WERI-Rb-1 (cell line): ENCODE measurements around the gene CTXND1.
A peak's percentile ranks its signal among the peaks of the same experiment; 100 is the strongest.

Source experiments
- DNase-seq: peaks from one replicate; pipeline ENCODE4 v3.0.0-alpha.2; 2020
- H3K27ac ChIP-seq: fragments of 250-450 bp; sonication (Bioruptor Pico); 2 replicates; pipeline ENCODE4 v1.5.1; 2020; ENCODE audit warnings: mild to moderate bottlenecking, moderate library complexity
- H3K27me3 ChIP-seq: fragments of 250-450 bp; sonication (Bioruptor Pico); 2 replicates; pipeline ENCODE4 v1.5.1; 2021; ENCODE audit warnings: mild to moderate bottlenecking, low read depth, moderate library complexity; ENCODE audit not compliant: insufficient read depth, severe bottlenecking
- H3K36me3 ChIP-seq: fragments of 250-450 bp; sonication (Bioruptor Pico); 2 replicates; pipeline ENCODE4 v1.5.1; 2020; ENCODE audit warnings: mild to moderate bottlenecking, moderate library complexity
- H3K4me3 ChIP-seq: 2 replicates; pipeline ENCODE4 v1.5.1; 2011; ENCODE audit warnings: low read depth, mild to moderate bottlenecking, control low read depth, low read length
- H3K9me3 ChIP-seq: fragments of 250-450 bp; sonication (Bioruptor Pico); 2 replicates; pipeline ENCODE4 v1.5.1; 2021; ENCODE audit warnings: mild to moderate bottlenecking, moderate library complexity; ENCODE audit not compliant: severe bottlenecking
- TF ChIP-seq, protein P1 (sequence below): IDR thresholded peaks from 2 replicates; pipeline ENCODE4 v1.5.1; 2011; ENCODE audit warnings: low read depth, mild to moderate bottlenecking, control low read depth, inconsistent platforms, low read length

The CTXND1 gene

DNA sequence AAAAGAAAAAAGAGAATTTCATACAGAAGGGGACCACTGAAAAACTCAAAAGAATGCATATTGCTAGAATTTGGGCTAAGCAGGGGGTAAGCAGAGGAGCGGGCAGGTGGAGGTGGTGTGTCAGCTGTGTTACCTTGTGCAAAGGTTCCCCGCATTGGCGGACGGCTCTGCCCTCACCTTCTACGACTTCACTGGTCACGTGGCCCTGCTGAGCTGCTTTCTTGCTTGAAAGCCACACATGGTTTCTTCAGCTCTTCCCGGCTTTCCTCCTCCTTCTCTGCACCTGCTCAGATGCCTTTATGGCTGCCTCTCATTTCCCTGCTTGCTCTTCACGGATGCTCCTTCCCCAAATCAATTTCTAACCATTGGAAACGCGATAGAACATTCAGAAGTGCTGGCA lies 68.7 kb downstream of the CTXND1 start:
- TF ChIP-seq, protein P1, sequence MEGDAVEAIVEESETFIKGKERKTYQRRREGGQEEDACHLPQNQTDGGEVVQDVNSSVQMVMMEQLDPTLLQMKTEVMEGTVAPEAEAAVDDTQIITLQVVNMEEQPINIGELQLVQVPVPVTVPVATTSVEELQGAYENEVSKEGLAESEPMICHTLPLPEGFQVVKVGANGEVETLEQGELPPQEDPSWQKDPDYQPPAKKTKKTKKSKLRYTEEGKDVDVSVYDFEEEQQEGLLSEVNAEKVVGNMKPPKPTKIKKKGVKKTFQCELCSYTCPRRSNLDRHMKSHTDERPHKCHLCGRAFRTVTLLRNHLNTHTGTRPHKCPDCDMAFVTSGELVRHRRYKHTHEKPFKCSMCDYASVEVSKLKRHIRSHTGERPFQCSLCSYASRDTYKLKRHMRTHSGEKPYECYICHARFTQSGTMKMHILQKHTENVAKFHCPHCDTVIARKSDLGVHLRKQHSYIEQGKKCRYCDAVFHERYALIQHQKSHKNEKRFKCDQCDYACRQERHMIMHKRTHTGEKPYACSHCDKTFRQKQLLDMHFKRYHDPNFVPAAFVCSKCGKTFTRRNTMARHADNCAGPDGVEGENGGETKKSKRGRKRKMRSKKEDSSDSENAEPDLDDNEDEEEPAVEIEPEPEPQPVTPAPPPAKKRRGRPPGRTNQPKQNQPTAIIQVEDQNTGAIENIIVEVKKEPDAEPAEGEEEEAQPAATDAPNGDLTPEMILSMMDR = no peak
- H3K27me3 ChIP-seq = no peaks in the 10 kb centered on the region
- no peak overlapping the region for H3K27ac ChIP-seq
- H3K4me3 ChIP-seq = no peak overlapping the region
- no peaks in the 10 kb centered on the region; the same call in 1 of the 2 replicates for H3K36me3 ChIP-seq
- no peak for DNase-seq
- no peaks in the 10 kb centered on the region for H3K9me3 ChIP-seq

DNA sequence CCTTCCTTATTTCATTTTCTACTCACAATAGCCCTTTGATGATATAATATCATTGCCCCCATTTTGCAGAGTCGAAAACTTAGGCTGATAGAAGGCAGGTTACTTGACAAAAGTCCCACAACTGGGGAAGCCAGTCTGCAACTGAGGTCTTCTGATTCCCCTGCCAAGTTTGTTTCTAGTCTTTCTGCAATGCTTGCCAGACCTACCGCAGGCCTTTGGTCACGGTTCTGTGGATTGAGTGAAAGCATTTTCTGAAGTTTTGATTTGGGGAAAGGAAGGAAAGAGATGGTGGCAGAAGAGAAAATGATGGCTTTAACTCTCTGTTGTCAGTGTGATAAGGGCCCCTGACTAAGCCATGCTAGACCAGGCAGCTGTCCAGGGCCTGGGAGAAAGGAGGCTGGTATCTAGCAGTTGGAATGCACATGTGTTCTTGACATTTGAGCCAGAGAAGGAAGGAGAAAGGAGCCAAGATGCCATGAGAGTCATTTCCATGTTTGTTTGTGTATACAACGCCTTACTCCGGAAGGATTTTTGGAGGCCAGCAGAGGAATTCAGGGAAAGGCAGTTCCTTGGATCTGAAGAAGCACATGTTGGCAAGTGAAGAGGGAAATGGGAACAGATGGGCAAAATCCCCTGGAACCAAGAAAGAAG lies 69.3 kb downstream of the CTXND1 start:
- Histone ChIP-seq H3K9me3 (no peaks in the 10 kb centered on the region), H3K4me3 (no peak overlapping the region), H3K27ac (no peak overlapping the region), H3K36me3 (no peaks in the 10 kb centered on the region; the same call in 1 of the 2 replicates), H3K27me3 (no peaks in the 10 kb centered on the region)
- TF ChIP-seq, protein P1 = no peak
- DNase-seq = no peak

DNA sequence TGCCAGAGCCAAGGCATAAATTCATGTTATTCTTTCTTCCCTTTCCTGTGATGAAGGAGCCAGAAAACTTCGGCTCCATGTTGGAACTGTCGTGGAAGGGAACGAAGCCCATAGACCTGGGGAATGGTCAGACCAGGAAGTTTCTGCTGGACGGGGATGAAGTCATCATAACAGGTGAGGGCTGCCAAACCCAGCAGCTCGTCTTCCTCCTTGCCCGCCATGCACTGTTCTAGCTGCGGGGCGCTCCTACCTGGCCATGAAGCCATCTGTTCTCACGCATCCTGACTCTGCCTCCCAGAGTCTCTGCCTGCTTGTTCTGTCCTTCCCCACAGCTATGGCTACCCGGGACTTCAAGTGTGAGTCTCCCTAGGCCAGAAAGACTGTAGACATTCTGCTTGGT lies 71.0 kb downstream of the CTXND1 start:
- no peak overlapping the region for H3K27ac ChIP-seq
- H3K4me3 ChIP-seq = no peak overlapping the region
- no peaks in the 10 kb centered on the region for H3K36me3 ChIP-seq
- TF ChIP-seq, protein P1 = no peak
- no peaks in the 10 kb centered on the region for H3K9me3 ChIP-seq
- DNase-seq = no peak
- H3K27me3 ChIP-seq = no peaks in the 10 kb centered on the region

DNA sequence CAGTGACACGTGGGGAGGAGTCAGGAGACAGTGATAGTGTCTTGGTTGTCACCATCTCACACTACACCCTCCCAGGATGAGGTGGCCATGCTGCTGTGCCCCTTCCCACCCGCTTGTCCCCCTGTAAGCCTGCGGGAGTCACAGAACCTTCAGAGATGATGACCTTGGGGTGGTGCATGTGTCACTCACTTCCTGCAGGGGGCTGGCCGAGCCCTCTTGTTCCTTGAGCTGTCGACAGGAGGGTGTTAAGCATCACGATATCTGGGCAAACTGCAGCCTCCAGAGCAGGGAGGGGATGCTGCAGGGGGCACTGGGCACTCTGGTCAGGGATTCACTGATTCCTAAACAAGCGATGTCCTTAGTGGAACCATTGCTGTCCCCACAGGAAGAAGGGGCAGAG lies 71.5 kb downstream of the CTXND1 start:
- TF ChIP-seq, protein P1 = 0 out of 2 replicates have a peak, but pooled peaks have one; percentile 18
- no peaks in the 10 kb centered on the region for H3K36me3 ChIP-seq

DNA sequence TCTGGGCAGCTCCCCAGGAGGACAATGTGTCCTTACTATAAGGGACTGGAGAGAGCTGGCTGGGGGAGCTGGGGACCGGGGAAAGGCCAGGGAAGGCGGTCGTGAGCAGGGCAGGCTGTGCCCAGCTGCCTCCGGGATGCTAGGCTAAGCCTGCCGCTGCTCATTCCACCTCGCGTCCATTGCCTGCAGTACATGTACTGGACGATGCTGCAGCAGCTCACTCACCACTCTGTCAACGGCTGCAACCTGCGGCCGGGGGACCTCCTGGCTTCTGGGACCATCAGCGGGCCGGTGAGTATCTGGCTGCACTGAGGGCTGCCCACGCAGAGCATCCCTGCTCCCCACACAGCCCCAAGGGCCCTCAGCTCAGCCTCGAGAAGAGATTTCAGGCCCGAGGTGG lies 72.1 kb downstream of the CTXND1 start:
- Histone ChIP-seq H3K27me3 (no peaks in the 10 kb centered on the region), H3K27ac (no peak overlapping the region), H3K36me3 (no peaks in the 10 kb centered on the region), H3K4me3 (no peak overlapping the region), H3K9me3 (no peaks in the 10 kb centered on the region)
- no peak for DNase-seq
- TF ChIP-seq, protein P1 = no peak

More for the DNA sequence above, 71.5 kb downstream of the CTXND1 start:
- no peak overlapping the region for H3K4me3 ChIP-seq
- H3K27me3 ChIP-seq = no peaks in the 10 kb centered on the region
- DNase-seq = no peak
- H3K9me3 ChIP-seq = no peaks in the 10 kb centered on the region
- H3K27ac ChIP-seq = no peak overlapping the region
